Lung (tissue), 12 donors: ENCODE measurements around the gene DMXL2. TPM values are rescaled to one million over a fixed set of nuclear protein-coding genes. Genes with fewer than 3 reads are reported as not detected.

Experiments
- ATAC-seq: fragments of 200-7000 bp; cut with Tn5 transposase; one replicate; pipeline ENCODE4 v1.9.1; 2020; ENCODE audit warnings: moderate number of reproducible peaks; ENCODE audit not compliant: insufficient read depth, low FRiP score
- DNase-seq, 3 donors: peaks; one replicate each; pipeline ENCODE4 v3.0.0-alpha.2; 2013 to 2017
- H3K27ac ChIP-seq, 2 donors: one replicate each; pipeline ENCODE4 v1.5.1; 2013; ENCODE audit warnings: mild to moderate bottlenecking in 2 of 2, moderate library complexity in 2 of 2, control low read depth in 1 of 2, inconsistent platforms in 1 of 2, low read depth in 1 of 2, low read length in 1 of 2
- H3K27me3 ChIP-seq, 3 donors: one replicate each; pipeline ENCODE4 v1.5.1; 2013; ENCODE audit warnings: low read length in 2 of 3; ENCODE audit not compliant: control insufficient read depth in 3 of 3, insufficient read depth in 3 of 3
- H3K36me3 ChIP-seq, 4 donors: one replicate each; pipeline ENCODE4 v1.5.1; 2013; ENCODE audit warnings: low read length in 4 of 4, mild to moderate bottlenecking in 1 of 4, moderate library complexity in 1 of 4; ENCODE audit not compliant: control insufficient read depth in 4 of 4, insufficient read depth in 4 of 4
- H3K4me1 ChIP-seq, 5 donors: one replicate each; pipeline ENCODE4 v1.5.1; 2013; ENCODE audit warnings: low read length in 5 of 5, mild to moderate bottlenecking in 2 of 5, moderate library complexity in 1 of 5; ENCODE audit not compliant: control insufficient read depth in 5 of 5, insufficient read depth in 5 of 5
- H3K4me3 ChIP-seq: one replicate; pipeline ENCODE4 v1.5.1; 2013; ENCODE audit warnings: mild to moderate bottlenecking, control low read depth, moderate library complexity
- H3K9ac ChIP-seq, 2 donors: one replicate each; pipeline ENCODE4 v1.5.1; 2013; ENCODE audit warnings: low read length in 2 of 2, control low read depth in 1 of 2; ENCODE audit not compliant: insufficient read depth in 1 of 2
- H3K9me3 ChIP-seq, 4 donors: one replicate each; pipeline ENCODE4 v1.5.1; 2013; ENCODE audit warnings: low read length in 3 of 4, mild to moderate bottlenecking in 1 of 4, moderate library complexity in 1 of 4; ENCODE audit not compliant: control insufficient read depth in 4 of 4, insufficient read depth in 3 of 4
- WGBS, 2 donors: extraction: QIAGEN DNeasy Blood & Tissue Kit; methylation state at CpG; one replicate each; pipeline ENCODE4 v1.1.7; 2013; 5-methylcytosine and 5-hydroxymethylcytosine counted together
- polyA plus RNA-seq, 2 donors: library from polyadenylated mRNA; stranded (reverse); fragments of 200-250 nt; gene quantifications; one replicate each; pipeline ENCODE4 v1.2.1, GENCODE V29; 2013
- total RNA-seq, 2 donors: library from RNA; depleted of rRNA in 1 of 2; stranded (reverse); fragments of >200 nt in 1 of 2; gene quantifications; one replicate each; pipeline ENCODE4 v1.2.1, GENCODE V29; 2014 to 2021
- TF ChIP-seq, protein P1 (sequence below): IDR thresholded peaks from 2 replicates; pipeline ENCODE4 v1.5.1; 2012; ENCODE audit warnings: mild to moderate bottlenecking; ENCODE audit errors: control extremely low read depth, extremely low read depth
- donor health status: control.
- donor health status: control.
- donor health status: Bipolar disorder and iron deficiency.
- donor health status: healthy.
- donor health status: DM: yes; HTN: yes; CAD: no.

The DMXL2 gene
- total and polyA plus RNA-seq, 4 donors = 40.9 to 105 (median 75.3) TPM

DNA sequence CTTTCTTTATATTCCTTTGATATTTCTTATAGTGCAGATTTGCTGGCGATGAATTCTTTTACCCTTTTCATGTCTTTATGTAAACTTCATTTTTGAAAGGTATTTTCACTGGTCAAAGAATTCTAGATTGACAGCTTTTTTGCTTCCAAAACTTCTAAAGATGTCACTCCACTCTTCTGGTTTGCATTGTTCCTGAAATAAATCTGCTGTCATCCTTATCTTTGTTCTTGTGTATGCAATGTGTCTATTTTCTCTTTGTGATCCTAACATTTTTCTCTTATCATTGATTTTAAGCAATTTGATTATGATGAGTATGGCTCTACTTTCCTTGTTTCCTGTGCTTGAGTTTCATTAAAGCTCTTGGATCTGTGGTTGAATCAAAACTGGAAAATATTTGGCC lies 177.8 kb downstream of the DMXL2 start:
- no peak for ATAC-seq

DNA sequence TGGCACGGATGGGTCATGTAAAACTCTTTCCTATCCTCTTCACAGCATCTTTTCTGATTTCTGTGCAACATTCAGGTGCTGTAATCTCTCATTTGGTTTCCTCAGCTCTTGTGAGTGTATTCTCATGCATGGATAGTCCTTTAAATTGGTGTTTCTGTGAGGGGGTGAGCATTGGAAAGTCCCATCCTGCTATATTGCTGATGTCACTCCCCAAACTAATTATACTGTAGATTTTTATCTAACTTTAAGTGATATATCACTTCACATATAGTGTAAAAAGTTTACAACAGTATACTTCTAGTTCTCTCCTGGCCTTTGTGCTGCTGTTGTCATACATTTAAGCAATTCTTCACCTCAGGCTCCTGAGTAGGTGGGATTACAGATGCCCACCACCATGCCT lies 178.5 kb downstream of the DMXL2 start:
- Histone ChIP-seq H3K4me1 (no peaks in the 10 kb centered on the region), H3K27me3 (no peaks in the 10 kb centered on the region), H3K9me3 (peaks cover 0 to 2% (median 0%) of the 10 kb centered on the region in 4 donors), H3K27ac (no peak overlapping the region), H3K9ac (no peak overlapping the region), H3K4me3 (no peak overlapping the region), H3K36me3 (peaks cover 0 to 11% (median 5%) of the 10 kb centered on the region in 4 donors)
- 92 to 94% methylated on average over 1 of the region's 1 CpG for WGBS, 2 donors
- DNase-seq = no peak
- ATAC-seq = no peak
- TF ChIP-seq, protein P1, sequence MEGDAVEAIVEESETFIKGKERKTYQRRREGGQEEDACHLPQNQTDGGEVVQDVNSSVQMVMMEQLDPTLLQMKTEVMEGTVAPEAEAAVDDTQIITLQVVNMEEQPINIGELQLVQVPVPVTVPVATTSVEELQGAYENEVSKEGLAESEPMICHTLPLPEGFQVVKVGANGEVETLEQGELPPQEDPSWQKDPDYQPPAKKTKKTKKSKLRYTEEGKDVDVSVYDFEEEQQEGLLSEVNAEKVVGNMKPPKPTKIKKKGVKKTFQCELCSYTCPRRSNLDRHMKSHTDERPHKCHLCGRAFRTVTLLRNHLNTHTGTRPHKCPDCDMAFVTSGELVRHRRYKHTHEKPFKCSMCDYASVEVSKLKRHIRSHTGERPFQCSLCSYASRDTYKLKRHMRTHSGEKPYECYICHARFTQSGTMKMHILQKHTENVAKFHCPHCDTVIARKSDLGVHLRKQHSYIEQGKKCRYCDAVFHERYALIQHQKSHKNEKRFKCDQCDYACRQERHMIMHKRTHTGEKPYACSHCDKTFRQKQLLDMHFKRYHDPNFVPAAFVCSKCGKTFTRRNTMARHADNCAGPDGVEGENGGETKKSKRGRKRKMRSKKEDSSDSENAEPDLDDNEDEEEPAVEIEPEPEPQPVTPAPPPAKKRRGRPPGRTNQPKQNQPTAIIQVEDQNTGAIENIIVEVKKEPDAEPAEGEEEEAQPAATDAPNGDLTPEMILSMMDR = no peak

More for the DNA sequence above, 177.8 kb downstream of the DMXL2 start:
- no peak overlapping the region for H3K4me3 ChIP-seq
- 98 to 100% methylated on average over 1 of the region's 1 CpG for WGBS, 2 donors
- no peak overlapping the region for H3K9ac ChIP-seq
- H3K9me3 ChIP-seq = peaks cover 0 to 2% (median 0%) of the 10 kb centered on the region in 4 donors
- no peaks in the 10 kb centered on the region for H3K4me1 ChIP-seq
- TF ChIP-seq, protein P1 = no peak
- H3K36me3 ChIP-seq = peaks cover 0 to 18% (median 7%) of the 10 kb centered on the region in 4 donors
- H3K27me3 ChIP-seq = no peaks in the 10 kb centered on the region
- no peak overlapping the region for H3K27ac ChIP-seq
- DNase-seq = no peak

DNA sequence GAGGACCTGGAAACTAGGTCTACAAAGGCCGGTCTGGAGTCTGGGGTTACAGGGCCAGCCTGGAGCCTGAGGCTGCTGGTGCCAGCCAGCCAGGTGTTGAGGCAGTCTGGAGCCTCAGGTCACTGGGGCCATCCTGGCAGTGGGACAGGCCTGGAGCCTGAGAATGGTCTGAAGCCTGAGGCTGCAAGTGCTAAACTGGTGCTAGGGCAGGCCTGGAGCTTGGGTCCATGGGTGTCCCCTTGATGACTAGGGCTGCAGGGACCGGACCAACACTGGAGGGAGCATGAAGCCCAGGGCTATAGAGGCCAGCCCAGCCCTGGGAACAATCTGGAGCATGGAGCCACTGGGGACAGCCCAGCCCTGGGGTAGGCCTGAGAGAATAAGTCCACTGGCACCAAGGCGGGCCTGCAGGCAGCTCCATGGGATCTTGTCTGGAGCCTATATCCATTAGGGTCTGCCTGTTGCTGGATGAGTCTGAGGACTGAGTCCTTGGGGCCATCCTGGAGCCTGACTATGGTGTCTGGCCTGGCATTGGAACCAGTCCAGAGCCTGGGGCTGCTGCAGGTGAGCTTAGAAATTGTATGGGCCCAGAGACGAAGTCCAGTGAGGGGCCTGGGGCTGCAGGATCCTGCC lies 179.2 kb downstream of the DMXL2 start:
- Histone ChIP-seq H3K27ac (no peak overlapping the region), H3K27me3 (no peaks in the 10 kb centered on the region), H3K9ac (no peak overlapping the region), H3K36me3 (peaks cover 0 to 7% (median 3%) of the 10 kb centered on the region in 4 donors), H3K4me1 (no peaks in the 10 kb centered on the region), H3K9me3 (peaks cover 0 to 2% (median 0%) of the 10 kb centered on the region in 4 donors), H3K4me3 (no peak overlapping the region)
- ATAC-seq (no peak), DNase-seq (no peak)
- TF ChIP-seq, protein P1 = no peak
- 95 to 100% methylated on average over 4 of the region's 4 CpGs for WGBS, 2 donors
